ENCODE measurements around the gene DNAJC8. TPM values are rescaled to one million over a fixed set of nuclear protein-coding genes. Genes with fewer than 3 reads are reported as not detected.

Gene DNAJC8
- total RNA-seq, 1 donor from 2014 or later: 61.2 TPM

- DNase-seq (ENCODE audit: missing footprints) (no peak), ATAC-seq (no peak)
- intact Hi-C loops (cut with DNase I): loop anchor here (2.0 kb wide), 1 partner anchor 70 kb away; the partner anchor contains the start of gene MED18
These were observed 25.9 kb upstream of the DNAJC8 start for GRCh38 chr1:28258628-28259251.

GRCh38 chr1:28257736-28258135 lies 24.9 kb upstream of the DNAJC8 start:
- DNase-seq (ENCODE audit: missing footprints) (no peak), ATAC-seq (no peak)
- intact Hi-C loops (cut with DNase I): loop anchor here (2.0 kb wide), 1 partner anchor 71 kb away; the partner anchor contains the start of gene MED18

GRCh38 chr1:28256197-28256827 lies 23.5 kb upstream of the DNAJC8 start:
- ATAC-seq (no peak), DNase-seq (ENCODE audit: missing footprints) (no peak)
- intact Hi-C loops (cut with DNase I): no loop called here

GRCh38 chr1:28249866-28250295 lies 17.1 kb upstream of the DNAJC8 start:
- no peak for DNase-seq (ENCODE audit: missing footprints)
- intact Hi-C loops (cut with DNase I): loop anchor here (5.0 kb wide), 3 partner anchors 77 to 187 kb away; partner anchors contain the start of genes MED18 and PHACTR4
- ATAC-seq: no peak

GRCh38 chr1:28249013-28249865 lies 16.4 kb upstream of the DNAJC8 start:
- peak; percentile 11 for ATAC-seq
- intact Hi-C loops (cut with DNase I): loop anchor here (5.0 kb wide), 3 partner anchors 78 to 188 kb away; partner anchors contain the start of genes MED18 and PHACTR4

GRCh38 chr1:28248273-28249012 lies 15.6 kb upstream of the DNAJC8 start:
- ATAC-seq (peak; percentile 66), DNase-seq (ENCODE audit: missing footprints) (peak; percentile 90)
- intact Hi-C loops (cut with DNase I): loop anchor here (5.0 kb wide), 3 partner anchors 79 to 189 kb away; partner anchors contain the start of genes MED18 and PHACTR4

More at GRCh38 chr1:28249013-28249865, 16.4 kb upstream of the DNAJC8 start:
- peak; percentile 84 for DNase-seq (ENCODE audit: missing footprints)

GRCh38 chr1:28247612-28248272 lies 14.9 kb upstream of the DNAJC8 start:
- no peak for ATAC-seq

GRCh38 chr1:28246427-28246832 lies 13.6 kb upstream of the DNAJC8 start:
- intact Hi-C loops (cut with DNase I): loop anchor here (5.0 kb wide), 3 partner anchors 81 to 191 kb away; partner anchors contain the start of genes MED18 and PHACTR4

More at GRCh38 chr1:28247612-28248272, 14.9 kb upstream of the DNAJC8 start:
- DNase-seq (ENCODE audit: missing footprints): no peak
- intact Hi-C loops (cut with DNase I): loop anchor here (5.0 kb wide), 3 partner anchors 80 to 190 kb away; partner anchors contain the start of genes MED18 and PHACTR4

GRCh38 chr1:28244549-28245251 lies 11.9 kb upstream of the DNAJC8 start:
- ATAC-seq (peak; percentile 30), DNase-seq (ENCODE audit: missing footprints) (no peak)
- intact Hi-C loops (cut with DNase I): loop anchor here (5.0 kb wide), 3 partner anchors 83 to 193 kb away; partner anchors contain the start of genes MED18 and PHACTR4

More at GRCh38 chr1:28246427-28246832, 13.6 kb upstream of the DNAJC8 start:
- DNase-seq (ENCODE audit: missing footprints) (no peak), ATAC-seq (no peak)

- intact Hi-C loops (cut with DNase I): no loop called here
- DNase-seq (ENCODE audit: missing footprints): no peak
- no peak for ATAC-seq
These were observed 11.0 kb upstream of the DNAJC8 start for GRCh38 chr1:28243685-28244311.

GRCh38 chr1:28241638-28242241 lies 8.9 kb upstream of the DNAJC8 start:
- DNase-seq (ENCODE audit: missing footprints): no peak
- intact Hi-C loops (cut with DNase I): no loop called here
- no peak for ATAC-seq

- intact Hi-C loops (cut with DNase I): no loop called here
- DNase-seq (ENCODE audit: missing footprints): no peak
- ATAC-seq: no peak
These were observed 7.2 kb upstream of the DNAJC8 start for GRCh38 chr1:28240024-28240423.

- no peak for DNase-seq (ENCODE audit: missing footprints)
- intact Hi-C loops (cut with DNase I): loop anchor here (10.0 kb wide), 1 partner anchor 496 kb away; the partner anchor contains the start of gene YTHDF2
These were observed 6.2 kb upstream of the DNAJC8 start for GRCh38 chr1:28239004-28239403.

GRCh38 chr1:28236656-28237322 lies 4.0 kb upstream of the DNAJC8 start:
- intact Hi-C loops (cut with DNase I): loop anchor here (10.0 kb wide), 1 partner anchor 498 kb away; the partner anchor contains the start of gene YTHDF2
- ATAC-seq (no peak), DNase-seq (ENCODE audit: missing footprints) (no peak)

More at GRCh38 chr1:28239004-28239403, 6.2 kb upstream of the DNAJC8 start:
- ATAC-seq: no peak
